ENCODE measurements around the gene CDC42. TPM values are rescaled to one million over a fixed set of nuclear protein-coding genes. Genes with fewer than 3 reads are reported as not detected.

Gene CDC42
- total RNA-seq, 4 donors from 2014 or later: 153 to 332 (median 228) TPM

- no peak for TF ChIP-seq CTCF (IDR thresholded peaks at IDR 0.05; ENCODE audit: low read depth)
Measured at GRCh38 chr1:22051607-22052114, 848 bp upstream of the CDC42 start.

GRCh38 chr1:22053017-22053860 lies 730 bp downstream of the CDC42 start:
- no peak for TF ChIP-seq CTCF (IDR thresholded peaks at IDR 0.05; ENCODE audit: low read depth)

GRCh38 chr1:22053861-22054770 lies 1.6 kb downstream of the CDC42 start:
- TF ChIP-seq CTCF (IDR thresholded peaks at IDR 0.05; ENCODE audit: low read depth): no peak

- no peak for TF ChIP-seq CTCF (IDR thresholded peaks at IDR 0.05; ENCODE audit: low read depth)
Measured at GRCh38 chr1:22055463-22055862, 3.0 kb downstream of the CDC42 start.

GRCh38 chr1:22056043-22056442 lies 3.5 kb downstream of the CDC42 start:
- TF ChIP-seq CTCF (IDR thresholded peaks at IDR 0.05; ENCODE audit: low read depth): no peak

DNA sequence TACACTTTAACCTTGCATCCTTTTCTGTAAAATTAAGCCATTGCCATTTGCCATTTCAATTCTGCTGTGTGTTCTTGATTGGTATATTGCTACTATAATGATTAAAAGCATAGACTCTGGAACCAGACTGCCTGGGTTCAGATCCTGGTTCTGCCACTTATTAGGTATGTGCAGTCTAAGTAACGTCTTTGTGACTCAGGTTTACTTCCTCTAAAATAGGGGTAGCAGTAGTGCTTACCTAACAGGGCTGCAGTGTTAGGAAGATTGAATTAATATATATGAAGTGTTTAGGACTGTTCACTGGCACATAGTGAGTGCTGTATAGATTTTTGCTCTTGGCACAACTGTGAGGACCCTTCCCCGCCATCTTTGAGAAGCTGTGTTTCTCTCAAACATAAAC lies 4.4 kb downstream of the CDC42 start:
- TF ChIP-seq CTCF (IDR thresholded peaks at IDR 0.05; ENCODE audit: low read depth): no peak

- TF ChIP-seq CTCF (IDR thresholded peaks at IDR 0.05; ENCODE audit: low read depth): no peak
Measured at GRCh38 chr1:22057861-22058260, 5.4 kb downstream of the CDC42 start.
